Esophagus muscularis mucosa (tissue), 3 donors: ENCODE measurements around the gene NEB.

Experiments
- CTCF ChIP-seq, 3 experiments: fragments of 200-600 bp in 2 of 3; fragments of 450-650 bp in 1 of 3; sonication (generic) in 2 of 3; IDR thresholded peaks; one replicate each; pipeline ENCODE4 v1.5.1; 2017 to 2019; ENCODE audit warnings: antibody characterized with exemption in 3 of 3, mild to moderate bottlenecking in 2 of 3, moderate library complexity in 1 of 3
- POLR2A ChIP-seq: fragments of 450-650 bp; IDR thresholded peaks from one replicate; pipeline ENCODE4 v1.6.1; 2017; ENCODE audit warnings: antibody characterized with exemption, moderate library complexity, mild to moderate bottlenecking, low read depth

- TF ChIP-seq CTCF (IDR thresholded peaks at IDR 0.05), result no peak
- no peak for TF ChIP-seq POLR2A
Observed at GRCh38 chr2:151780938-151781337, 46.7 kb upstream of the NEB start.
